GM21529 (cell line): ENCODE results near the gene DAGLA.
"Not testable (repeated sequence)": the region's sequence is repeated elsewhere in the genome, so short reads cannot be mapped to it uniquely, and the experiment has no call there.

Source experiments
- ATAC-seq: cut with Tn5 transposase; IDR thresholded peaks from one replicate; pipeline ENCODE4 v1.9.1; 2021; ENCODE audit not compliant: unreplicated experiment

Gene DAGLA, protein sequence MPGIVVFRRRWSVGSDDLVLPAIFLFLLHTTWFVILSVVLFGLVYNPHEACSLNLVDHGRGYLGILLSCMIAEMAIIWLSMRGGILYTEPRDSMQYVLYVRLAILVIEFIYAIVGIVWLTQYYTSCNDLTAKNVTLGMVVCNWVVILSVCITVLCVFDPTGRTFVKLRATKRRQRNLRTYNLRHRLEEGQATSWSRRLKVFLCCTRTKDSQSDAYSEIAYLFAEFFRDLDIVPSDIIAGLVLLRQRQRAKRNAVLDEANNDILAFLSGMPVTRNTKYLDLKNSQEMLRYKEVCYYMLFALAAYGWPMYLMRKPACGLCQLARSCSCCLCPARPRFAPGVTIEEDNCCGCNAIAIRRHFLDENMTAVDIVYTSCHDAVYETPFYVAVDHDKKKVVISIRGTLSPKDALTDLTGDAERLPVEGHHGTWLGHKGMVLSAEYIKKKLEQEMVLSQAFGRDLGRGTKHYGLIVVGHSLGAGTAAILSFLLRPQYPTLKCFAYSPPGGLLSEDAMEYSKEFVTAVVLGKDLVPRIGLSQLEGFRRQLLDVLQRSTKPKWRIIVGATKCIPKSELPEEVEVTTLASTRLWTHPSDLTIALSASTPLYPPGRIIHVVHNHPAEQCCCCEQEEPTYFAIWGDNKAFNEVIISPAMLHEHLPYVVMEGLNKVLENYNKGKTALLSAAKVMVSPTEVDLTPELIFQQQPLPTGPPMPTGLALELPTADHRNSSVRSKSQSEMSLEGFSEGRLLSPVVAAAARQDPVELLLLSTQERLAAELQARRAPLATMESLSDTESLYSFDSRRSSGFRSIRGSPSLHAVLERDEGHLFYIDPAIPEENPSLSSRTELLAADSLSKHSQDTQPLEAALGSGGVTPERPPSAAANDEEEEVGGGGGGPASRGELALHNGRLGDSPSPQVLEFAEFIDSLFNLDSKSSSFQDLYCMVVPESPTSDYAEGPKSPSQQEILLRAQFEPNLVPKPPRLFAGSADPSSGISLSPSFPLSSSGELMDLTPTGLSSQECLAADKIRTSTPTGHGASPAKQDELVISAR

GRCh38 chr11:61679893-61680621 is at the start of gene DAGLA:
Gene DAGLA (plus strand): TSS chr11:61680391. CDS start chr11:61720156, 39,765 bp downstream.
- peak; percentile 49 for ATAC-seq

DNA sequence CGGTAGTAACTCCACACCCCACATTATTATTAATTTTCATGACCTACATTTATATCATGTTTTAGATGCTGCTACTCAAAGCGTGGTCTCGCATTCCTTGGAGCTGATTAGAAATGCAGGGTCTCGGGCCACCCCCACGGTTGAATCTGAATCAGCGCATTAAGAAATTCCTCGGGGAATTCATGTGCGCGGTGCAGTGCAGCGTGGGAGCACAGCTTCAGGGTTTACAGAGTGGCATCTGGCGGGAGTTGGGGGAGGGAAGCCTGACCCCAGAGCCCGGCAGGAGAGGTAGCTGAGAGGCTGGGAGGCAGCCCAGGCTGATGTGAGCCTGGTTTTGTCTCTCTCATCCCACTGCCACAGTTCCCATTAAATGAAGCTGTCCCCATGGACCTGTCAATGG is 48.1 kb upstream of the DAGLA start:
- ATAC-seq = no peak

- ATAC-seq = no peak
Observed at GRCh38 chr11:61635304-61635703, 44.9 kb upstream of the DAGLA start.

DNA sequence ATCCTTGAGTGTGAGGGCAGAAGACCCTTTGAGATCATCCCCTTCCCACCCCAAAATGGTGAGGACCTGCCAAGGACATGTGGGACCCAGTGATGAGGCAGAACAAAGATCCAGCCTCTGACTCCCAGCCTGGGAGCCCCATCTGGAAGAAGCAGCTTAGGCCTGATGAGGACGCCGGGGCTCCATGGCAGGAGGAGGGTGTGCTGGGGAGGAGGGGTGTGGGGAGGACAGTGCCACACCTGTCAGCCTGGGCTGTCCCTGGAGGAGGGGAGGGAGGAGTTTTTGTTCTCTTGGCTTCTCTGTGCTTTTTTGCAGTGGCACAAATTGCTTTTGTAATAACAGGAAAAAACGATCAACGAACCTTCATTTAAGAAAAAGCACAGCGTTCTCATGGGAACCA is 44.4 kb upstream of the DAGLA start:
- no peak for ATAC-seq

DNA sequence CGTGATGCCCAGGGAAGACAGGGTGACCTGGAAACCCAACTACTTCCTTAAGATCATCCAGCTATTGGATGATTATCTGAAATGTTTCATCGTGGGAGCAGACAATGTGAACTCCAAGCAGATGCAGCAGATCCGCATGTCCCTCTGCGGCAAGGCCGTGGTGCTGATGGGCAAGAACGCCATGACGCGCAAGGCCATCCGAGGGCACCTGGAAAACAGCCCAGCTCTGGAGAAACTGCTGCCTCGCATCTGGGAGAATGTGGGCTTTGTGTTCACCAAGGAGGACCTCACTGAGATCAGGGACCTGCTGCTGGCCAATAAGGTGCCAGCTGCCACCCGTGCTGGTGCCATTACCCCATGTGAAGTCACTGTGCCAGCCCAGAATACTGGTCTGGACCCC is 43.5 kb upstream of the DAGLA start:
- ATAC-seq = no peak

GRCh38 chr11:61637277-61637676 is 42.9 kb upstream of the DAGLA start:
- no peak for ATAC-seq

GRCh38 chr11:61639816-61640443 is 40.3 kb upstream of the DAGLA start:
- ATAC-seq = no peak

DNA sequence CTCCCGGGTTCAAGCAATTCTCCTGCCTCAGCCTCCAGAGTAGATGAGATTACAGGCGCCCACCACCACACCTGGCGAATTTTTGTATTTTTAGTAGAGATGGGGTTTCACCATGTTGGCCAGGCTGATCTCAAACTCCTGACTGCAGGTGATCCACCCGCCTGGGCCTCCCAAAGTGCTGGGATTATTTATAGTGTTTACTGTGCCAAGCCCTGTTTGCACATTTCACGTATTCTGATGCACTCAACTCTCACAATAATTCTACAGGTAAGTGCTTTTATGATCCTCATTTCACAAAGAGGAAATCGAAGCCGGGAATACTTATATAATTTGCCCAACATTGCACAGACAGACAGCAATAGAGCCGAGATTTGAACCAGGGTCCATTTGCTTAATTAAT is 38.0 kb upstream of the DAGLA start:
- no peak for ATAC-seq

- no peak for ATAC-seq
Observed at GRCh38 chr11:61645179-61645868, 34.9 kb upstream of the DAGLA start.

DNA sequence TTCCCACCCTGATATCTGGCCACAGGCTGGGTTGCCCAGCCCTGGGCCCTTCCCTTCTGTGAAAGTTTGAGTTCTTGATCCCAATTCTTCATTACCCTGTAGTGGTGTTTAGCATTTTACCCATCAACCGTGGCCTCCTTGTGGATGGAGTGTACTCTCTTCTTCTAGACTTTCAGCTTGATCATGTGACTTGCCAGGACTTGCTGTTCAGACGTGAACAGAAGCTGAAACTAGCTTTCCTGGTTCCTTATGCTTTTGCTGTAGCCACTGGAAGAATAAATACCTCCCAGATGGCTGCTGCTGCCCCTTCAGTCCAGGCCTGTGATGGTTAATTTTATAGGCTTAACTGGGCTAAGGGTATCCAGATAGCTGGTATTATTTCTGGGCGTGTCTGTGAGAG is 32.7 kb upstream of the DAGLA start:
- no peak for ATAC-seq

- no peak for ATAC-seq
Observed at GRCh38 chr11:61650781-61651571, 29.2 kb upstream of the DAGLA start.

- ATAC-seq = no peak
Observed at GRCh38 chr11:61652135-61652534, 28.1 kb upstream of the DAGLA start.

DNA sequence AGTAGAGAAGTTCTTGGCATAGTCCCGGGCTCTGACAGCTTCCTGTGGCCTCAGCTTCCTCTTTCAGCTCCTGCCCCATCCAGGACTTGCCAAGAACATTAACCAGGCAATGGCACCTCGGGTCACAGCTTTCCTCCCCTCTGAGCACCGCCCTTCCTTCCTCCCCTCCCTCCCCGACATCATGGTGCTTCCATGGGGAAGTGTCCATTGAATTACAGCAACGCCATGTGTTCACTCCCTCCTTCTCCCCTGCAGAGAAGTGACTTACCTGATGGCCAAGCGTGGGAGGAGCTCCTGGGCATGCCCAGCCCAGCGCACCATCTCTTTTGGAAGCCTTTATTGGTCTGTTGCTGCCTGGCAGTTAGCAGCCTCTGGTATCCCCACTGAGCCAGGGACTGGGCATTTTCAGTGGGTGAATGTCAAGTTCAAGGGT is 25.8 kb upstream of the DAGLA start:
- ATAC-seq = no peak

DNA sequence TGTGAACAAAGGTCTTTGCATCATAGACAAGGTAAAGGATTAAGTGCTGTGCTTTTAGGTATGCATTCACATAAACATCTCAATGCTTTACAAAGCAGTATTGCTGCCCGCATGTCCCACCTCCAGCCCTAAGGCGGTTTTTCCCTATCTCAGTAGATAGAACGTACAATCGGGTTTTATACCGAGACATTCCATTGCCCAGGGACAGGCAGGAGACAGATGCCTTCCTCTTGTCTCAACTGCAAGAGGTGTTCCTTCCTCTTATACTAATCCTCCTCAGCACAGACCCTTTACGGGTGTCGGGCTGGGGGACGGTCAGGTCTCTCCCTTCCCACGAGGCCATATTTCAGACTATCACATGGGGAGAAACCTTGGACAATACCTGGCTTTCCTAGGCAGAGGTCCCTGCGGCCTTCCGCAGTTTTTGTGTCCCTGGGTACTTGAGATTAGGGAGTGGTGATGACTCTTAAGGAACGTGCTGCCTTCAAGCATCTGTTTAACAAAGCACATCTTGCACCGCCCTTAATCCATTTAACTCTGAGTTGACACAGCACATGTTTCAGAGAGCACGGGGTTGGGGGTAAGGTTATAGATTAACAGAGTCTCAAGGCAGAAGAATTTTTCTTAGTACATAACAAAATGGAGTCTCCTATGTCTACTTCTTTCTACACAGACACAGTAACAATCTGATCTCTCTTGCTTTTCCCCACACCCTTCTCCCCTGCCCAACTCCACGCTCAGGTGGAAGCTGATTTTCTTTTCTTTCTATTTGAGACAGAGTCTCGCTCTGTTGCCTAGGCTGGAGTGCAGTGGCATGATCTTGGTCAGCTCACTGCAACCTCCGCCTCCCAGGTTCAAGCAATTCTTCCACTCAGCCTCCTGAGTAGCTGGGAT is 24.7 kb upstream of the DAGLA start:
- ATAC-seq = not testable (repeated sequence)

GRCh38 chr11:61656347-61657077 is 23.7 kb upstream of the DAGLA start:
- ATAC-seq = no peak

GRCh38 chr11:61657566-61658290 is 22.5 kb upstream of the DAGLA start:
- no peak for ATAC-seq
